ENCODE measurements around the gene CCDC127.

Gene CCDC127

GRCh38 chr5:188488-189481 is 29.2 kb downstream of the CCDC127 start:
- DNase-seq, result peak; percentile 82

- no peak for DNase-seq
Observed at GRCh38 chr5:187617-188451, 30.1 kb downstream of the CCDC127 start.

- no peak for DNase-seq
Observed at GRCh38 chr5:187042-187431, 30.9 kb downstream of the CCDC127 start.

GRCh38 chr5:186091-187041 is 31.6 kb downstream of the CCDC127 start:
- DNase-seq, result no peak

- DNase-seq, result no peak
Observed at GRCh38 chr5:185095-186070, 32.6 kb downstream of the CCDC127 start.

GRCh38 chr5:184471-184870 is 33.5 kb downstream of the CCDC127 start:
- DNase-seq, result no peak

- DNase-seq, result no peak
Observed at GRCh38 chr5:182126-182525, 35.8 kb downstream of the CCDC127 start.

GRCh38 chr5:181566-181965 is 36.4 kb downstream of the CCDC127 start:
- DNase-seq, result no peak

- no peak for DNase-seq
Observed at GRCh38 chr5:181160-181559, 36.8 kb downstream of the CCDC127 start.

- DNase-seq, result no peak
Observed at GRCh38 chr5:180286-180918, 37.6 kb downstream of the CCDC127 start.

GRCh38 chr5:179401-179800 is 38.6 kb downstream of the CCDC127 start:
- no peak for DNase-seq

GRCh38 chr5:178110-178509 is 39.8 kb downstream of the CCDC127 start:
- no peak for DNase-seq

GRCh38 chr5:176296-176823 is 41.6 kb downstream of the CCDC127 start:
- DNase-seq, result no peak

GRCh38 chr5:174876-175465 is 43.0 kb downstream of the CCDC127 start:
- DNase-seq, result no peak

GRCh38 chr5:174291-174600 is 43.7 kb downstream of the CCDC127 start:
- DNase-seq, result no peak

GRCh38 chr5:173392-174290 is 44.3 kb downstream of the CCDC127 start:
- DNase-seq, result no peak

GRCh38 chr5:172841-173251 is 45.1 kb downstream of the CCDC127 start:
- no peak for DNase-seq

- no peak for DNase-seq
Observed at GRCh38 chr5:172421-172820, 45.5 kb downstream of the CCDC127 start.

- no peak for DNase-seq
Observed at GRCh38 chr5:171801-172331, 46.1 kb downstream of the CCDC127 start.

All from DMS79 treated with DMSO at 0.1 percent for 48 hours (cell line).